ENCODE data around the gene DDX42. TPM values are rescaled to one million over a fixed set of nuclear protein-coding genes. Genes with fewer than 3 reads are reported as not detected.

Gene DDX42
- polyA plus RNA-seq, 10 donors: 76.6 to 144 (median 106) TPM

- no peak for DNase-seq
These were observed 45.9 kb downstream of the DDX42 start for GRCh38 chr17:63819585-63820537.

GRCh38 chr17:63820963-63821561, 47.1 kb downstream of the DDX42 start:
- DNase-seq: no peak

- DNase-seq: no peak
These were observed 47.8 kb downstream of the DDX42 start for GRCh38 chr17:63821804-63822203.

- DNase-seq: no peak
These were observed 48.6 kb downstream of the DDX42 start for GRCh38 chr17:63822537-63822936.

GRCh38 chr17:63823659-63824331, 49.8 kb downstream of the DDX42 start:
- no peak for DNase-seq

GRCh38 chr17:63824362-63824761, 50.4 kb downstream of the DDX42 start:
- no peak for DNase-seq

- no peak for DNase-seq
These were observed 52.6 kb downstream of the DDX42 start for GRCh38 chr17:63826468-63827001.

- DNase-seq: peak; percentile 96 to 99 (median 98)
These were observed 53.2 kb downstream of the DDX42 start, which contains the start of the genes FTSJ3 and PSMC5 for GRCh38 chr17:63827002-63827800. Gene FTSJ3 (minus strand): TSS chr17:63827663. CDS start chr17:63826902, 761 bp downstream. Gene PSMC5 (plus strand): TSS chr17:63827431. CDS start chr17:63827491, 60 bp downstream.

- no peak for DNase-seq
These were observed 53.8 kb downstream of the DDX42 start for GRCh38 chr17:63827801-63828221.

GRCh38 chr17:63828936-63829335, 55.0 kb downstream of the DDX42 start:
- no peak for DNase-seq

GRCh38 chr17:63830278-63830677, 56.3 kb downstream of the DDX42 start:
- DNase-seq: no peak

GRCh38 chr17:63830904-63831491, 57.0 kb downstream of the DDX42 start:
- no peak for DNase-seq

- no peak for DNase-seq
These were observed 57.5 kb downstream of the DDX42 start for GRCh38 chr17:63831505-63831904.

GRCh38 chr17:63832014-63832413, 58.0 kb downstream of the DDX42 start:
- DNase-seq: no peak

- DNase-seq: no peak
These were observed 58.5 kb downstream of the DDX42 start for GRCh38 chr17:63832455-63832854.

GRCh38 chr17:63833026-63833740, 59.2 kb downstream of the DDX42 start:
- DNase-seq: no peak

- no peak for DNase-seq
These were observed 59.9 kb downstream of the DDX42 start for GRCh38 chr17:63833741-63834373.

- DNase-seq: peak in 1 of 3 donors; percentile 42
These were observed 60.6 kb downstream of the DDX42 start for GRCh38 chr17:63834431-63835166.

All from muscle of back (tissue), 11 donors.